Coronary artery (tissue), 2 donors: ENCODE measurements around the gene PAPPA2.

ENCODE experiments used
- DNase-seq: peaks from one replicate; pipeline ENCODE4 v3.0.0-alpha.2; 2017; ENCODE audit warnings: low spot score
- H3K27ac ChIP-seq, 2 donors: fragments of 200-600 bp; sonication (generic); one replicate each; pipeline ENCODE4 v1.5.1; 2016 to 2019
- H3K4me3 ChIP-seq: fragments of 200-600 bp; sonication (generic); 2 replicates; pipeline ENCODE4 v1.5.1; 2016; ENCODE audit warnings: mild to moderate bottlenecking, moderate library complexity
- TF ChIP-seq, protein P1 (sequence below): fragments of 200-600 bp; sonication (generic); IDR thresholded peaks from one replicate; pipeline ENCODE4 v1.5.1; 2019; ENCODE audit warnings: antibody characterized with exemption

PAPPA2 gene

DNA sequence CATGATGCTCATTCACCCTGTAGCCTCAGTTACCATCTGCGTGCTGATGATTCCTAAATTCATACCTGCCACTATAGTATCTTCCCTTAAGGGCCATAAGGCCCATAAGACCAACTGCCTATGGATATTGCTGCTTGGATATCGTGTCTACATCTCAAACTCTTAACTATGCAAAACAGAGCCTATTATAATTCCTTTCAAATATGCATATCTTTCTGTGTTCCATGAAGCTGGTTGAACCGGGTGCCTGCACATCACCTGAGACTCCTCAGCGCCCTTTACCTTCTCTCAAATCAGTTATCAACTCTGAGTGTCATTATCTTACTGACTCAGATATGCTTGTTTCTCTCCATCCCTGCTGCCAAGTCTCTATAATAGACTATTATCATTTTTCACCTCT lies 311.2 kb downstream of the PAPPA2 start:
- H3K4me3 ChIP-seq, result no peak overlapping the region
- TF ChIP-seq, protein P1, sequence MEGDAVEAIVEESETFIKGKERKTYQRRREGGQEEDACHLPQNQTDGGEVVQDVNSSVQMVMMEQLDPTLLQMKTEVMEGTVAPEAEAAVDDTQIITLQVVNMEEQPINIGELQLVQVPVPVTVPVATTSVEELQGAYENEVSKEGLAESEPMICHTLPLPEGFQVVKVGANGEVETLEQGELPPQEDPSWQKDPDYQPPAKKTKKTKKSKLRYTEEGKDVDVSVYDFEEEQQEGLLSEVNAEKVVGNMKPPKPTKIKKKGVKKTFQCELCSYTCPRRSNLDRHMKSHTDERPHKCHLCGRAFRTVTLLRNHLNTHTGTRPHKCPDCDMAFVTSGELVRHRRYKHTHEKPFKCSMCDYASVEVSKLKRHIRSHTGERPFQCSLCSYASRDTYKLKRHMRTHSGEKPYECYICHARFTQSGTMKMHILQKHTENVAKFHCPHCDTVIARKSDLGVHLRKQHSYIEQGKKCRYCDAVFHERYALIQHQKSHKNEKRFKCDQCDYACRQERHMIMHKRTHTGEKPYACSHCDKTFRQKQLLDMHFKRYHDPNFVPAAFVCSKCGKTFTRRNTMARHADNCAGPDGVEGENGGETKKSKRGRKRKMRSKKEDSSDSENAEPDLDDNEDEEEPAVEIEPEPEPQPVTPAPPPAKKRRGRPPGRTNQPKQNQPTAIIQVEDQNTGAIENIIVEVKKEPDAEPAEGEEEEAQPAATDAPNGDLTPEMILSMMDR, result no peak
- H3K27ac ChIP-seq, result no peak overlapping the region
- no peak for DNase-seq

DNA sequence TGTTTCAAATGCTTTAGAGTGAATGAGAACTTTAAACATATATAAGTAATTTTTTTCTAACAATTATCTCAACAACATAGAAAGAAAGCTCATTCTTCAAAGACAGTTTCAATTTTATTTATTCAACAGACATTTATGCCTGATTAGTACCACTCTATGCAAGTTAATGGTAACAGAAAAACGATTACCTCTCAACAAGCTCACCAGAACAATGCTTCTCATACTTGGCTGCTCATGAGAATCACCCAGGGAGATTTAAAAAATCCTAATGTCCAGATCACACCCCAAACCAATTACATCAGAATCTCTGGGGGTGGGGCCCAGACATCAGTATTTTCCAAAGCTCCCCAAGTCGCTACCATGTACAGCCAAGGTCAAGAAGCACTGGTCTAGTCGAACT lies 312.4 kb downstream of the PAPPA2 start:
- TF ChIP-seq, protein P1, result no peak
- Histone ChIP-seq H3K4me3 (no peak overlapping the region), H3K27ac (no peak overlapping the region)
- no peak for DNase-seq

- no peak for DNase-seq
- TF ChIP-seq, protein P1, result no peak
- Histone ChIP-seq H3K4me3 (no peak overlapping the region), H3K27ac (no peak overlapping the region)
These were observed 313.0 kb downstream of the PAPPA2 start for GRCh38 chr1:176775996-176776395.

- Histone ChIP-seq H3K4me3 (no peak overlapping the region), H3K27ac (no peak overlapping the region)
- TF ChIP-seq, protein P1, result no peak
- no peak for DNase-seq
These were observed 315.1 kb downstream of the PAPPA2 start for GRCh38 chr1:176778056-176778455.

DNA sequence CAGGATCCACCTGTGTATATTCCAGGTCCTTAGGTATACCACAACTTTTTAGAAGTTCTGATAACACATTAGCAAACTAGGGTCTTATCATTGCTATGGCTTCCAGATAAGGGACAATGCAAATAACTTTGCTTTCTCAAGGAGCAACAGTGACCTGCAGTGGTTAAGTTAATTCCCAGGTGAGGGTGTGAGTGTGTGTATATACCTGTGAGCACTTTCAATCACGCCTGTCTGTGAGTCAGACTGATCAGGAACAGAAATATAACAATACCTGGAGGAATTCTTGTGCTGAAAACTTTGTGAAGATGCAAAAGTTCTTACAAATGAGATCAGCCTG lies 317.0 kb downstream of the PAPPA2 start:
- H3K27ac ChIP-seq, result no peak overlapping the region
- no peak for DNase-seq
- TF ChIP-seq, protein P1, result no peak
- H3K4me3 ChIP-seq, result no peak overlapping the region

GRCh38 chr1:176783309-176783708 lies 320.3 kb downstream of the PAPPA2 start:
- H3K27ac ChIP-seq, result no peak overlapping the region
- no peak for DNase-seq
- TF ChIP-seq, protein P1, result no peak
- no peak overlapping the region for H3K4me3 ChIP-seq

DNA sequence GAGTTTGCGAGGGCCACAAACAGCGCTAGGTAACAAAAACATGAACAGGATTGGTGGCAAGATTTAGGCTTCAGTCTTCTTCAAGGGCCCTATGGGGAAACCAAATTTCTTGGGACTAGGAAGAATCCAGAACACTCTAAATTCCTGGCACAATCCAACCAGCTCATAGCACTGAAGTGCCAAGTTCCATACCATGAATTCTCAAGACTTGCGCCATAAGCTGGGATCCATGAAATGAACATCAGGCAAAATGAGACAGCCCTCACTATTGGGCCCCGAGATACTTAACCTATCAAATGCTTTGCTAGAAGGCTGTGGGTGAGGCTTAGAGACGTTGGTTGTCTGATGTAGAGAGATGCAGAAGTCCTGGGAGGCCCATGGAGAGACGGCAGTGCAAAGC lies 322.1 kb downstream of the PAPPA2 start:
- DNase-seq, result no peak
- no peak overlapping the region for H3K27ac ChIP-seq
- no peak overlapping the region for H3K4me3 ChIP-seq
- TF ChIP-seq, protein P1, result no peak
